ENCODE data around the gene ABTB2.

DNA sequence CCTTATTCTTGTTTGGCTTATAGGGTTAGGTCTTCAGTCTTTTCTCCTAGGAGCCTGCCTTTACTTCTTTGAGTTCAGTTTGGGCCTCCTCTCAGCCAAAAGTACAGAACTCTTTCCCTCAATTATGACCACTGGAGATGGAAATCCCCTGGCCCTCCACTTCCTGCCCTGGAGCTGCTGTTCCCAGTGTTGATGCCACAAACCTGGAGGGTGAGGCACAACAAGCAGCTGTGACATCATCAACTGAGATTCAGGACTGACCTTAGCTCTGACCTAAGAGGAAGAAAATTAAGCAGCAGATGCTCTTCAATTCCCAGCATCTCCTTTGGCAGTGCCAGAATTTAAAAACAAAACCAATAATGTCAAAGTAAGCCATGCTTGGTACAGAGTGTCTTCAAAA is 3.0 kb downstream of the ABTB2 start:
- TF ChIP-seq, protein P1, sequence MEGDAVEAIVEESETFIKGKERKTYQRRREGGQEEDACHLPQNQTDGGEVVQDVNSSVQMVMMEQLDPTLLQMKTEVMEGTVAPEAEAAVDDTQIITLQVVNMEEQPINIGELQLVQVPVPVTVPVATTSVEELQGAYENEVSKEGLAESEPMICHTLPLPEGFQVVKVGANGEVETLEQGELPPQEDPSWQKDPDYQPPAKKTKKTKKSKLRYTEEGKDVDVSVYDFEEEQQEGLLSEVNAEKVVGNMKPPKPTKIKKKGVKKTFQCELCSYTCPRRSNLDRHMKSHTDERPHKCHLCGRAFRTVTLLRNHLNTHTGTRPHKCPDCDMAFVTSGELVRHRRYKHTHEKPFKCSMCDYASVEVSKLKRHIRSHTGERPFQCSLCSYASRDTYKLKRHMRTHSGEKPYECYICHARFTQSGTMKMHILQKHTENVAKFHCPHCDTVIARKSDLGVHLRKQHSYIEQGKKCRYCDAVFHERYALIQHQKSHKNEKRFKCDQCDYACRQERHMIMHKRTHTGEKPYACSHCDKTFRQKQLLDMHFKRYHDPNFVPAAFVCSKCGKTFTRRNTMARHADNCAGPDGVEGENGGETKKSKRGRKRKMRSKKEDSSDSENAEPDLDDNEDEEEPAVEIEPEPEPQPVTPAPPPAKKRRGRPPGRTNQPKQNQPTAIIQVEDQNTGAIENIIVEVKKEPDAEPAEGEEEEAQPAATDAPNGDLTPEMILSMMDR (IDR thresholded peaks at IDR 0.05), result no peak
- TF ChIP-seq POLR2A (IDR thresholded peaks at IDR 0.05), result no peak

Measured in right lobe of liver (tissue), 4 donors.